ENCODE data around the gene DNAJC18.
A peak's percentile ranks its signal among the peaks of the same experiment; 100 is the strongest.
"Not testable (repeated sequence)": the region's sequence is repeated elsewhere in the genome, so short reads cannot be mapped to it uniquely, and the experiment has no call there.

DNAJC18 gene

DNA sequence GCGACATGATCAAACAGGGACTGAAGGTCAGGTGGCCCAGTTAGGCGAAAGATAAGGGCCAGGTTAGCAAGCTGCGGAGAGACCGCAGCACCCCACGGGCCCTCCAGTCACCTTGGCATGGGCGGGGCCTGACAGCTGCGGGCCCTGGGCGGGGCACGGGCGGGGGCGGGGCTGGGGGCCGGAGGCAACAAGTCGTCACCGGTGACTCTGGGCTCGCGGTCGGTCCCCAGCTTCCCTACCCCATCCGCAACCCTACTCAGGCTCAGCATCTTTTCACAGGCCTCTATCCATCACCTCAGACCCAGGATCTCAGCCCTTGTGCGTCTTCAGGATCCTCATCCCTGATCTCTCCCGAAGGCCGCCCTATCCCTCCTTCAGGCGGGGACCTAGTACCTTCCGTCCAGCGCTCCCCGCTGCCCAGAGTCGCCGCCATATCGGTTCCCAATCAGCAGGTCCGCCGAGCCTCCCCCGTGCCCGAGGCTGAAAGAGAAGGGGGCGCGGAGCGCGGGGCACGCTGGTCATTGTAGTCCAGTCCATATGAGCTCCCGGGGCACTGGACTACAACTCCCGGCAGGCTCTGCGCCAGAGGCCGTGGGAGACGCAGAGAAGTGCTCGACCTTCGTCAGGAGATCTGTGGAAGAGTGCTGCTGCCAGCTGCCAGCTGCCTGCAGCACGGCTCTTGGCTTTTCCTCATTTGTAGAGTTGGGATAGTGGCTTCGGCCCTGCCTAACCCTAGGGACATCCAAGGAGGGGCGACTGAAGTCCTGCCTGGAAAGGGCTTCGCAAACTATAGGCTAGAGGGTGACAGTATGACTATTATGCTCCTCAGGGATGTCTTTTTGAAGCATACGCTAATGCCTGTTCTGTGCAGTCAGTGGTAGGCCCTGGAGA, at the start of gene DNAJC18:
DNAJC18 (minus strand) TSS at position 513 of the 891 bp plus-strand sequence; CDS start at position 433, 80 bp downstream.
- peak; percentile 80 for DNase-seq

DNA sequence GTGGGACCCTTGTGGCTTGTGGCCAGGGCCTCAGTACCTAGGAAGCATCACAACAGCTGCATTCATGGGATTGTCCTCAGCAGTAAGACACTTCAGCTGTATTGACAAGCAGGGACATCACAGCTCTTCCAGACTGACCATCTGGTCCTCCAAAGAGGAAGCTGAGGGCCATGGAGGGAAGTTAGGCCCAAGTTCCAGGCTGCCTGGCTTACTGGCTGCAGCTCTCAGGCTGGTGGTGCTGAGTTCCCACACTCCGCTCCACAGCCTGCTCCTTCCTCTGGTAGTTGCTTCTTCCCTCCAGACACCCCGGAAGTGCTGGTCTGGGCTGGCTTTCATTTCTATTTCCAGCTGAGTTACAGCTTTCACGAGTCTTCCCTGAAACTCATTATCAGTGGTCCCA, 48.9 kb upstream of the DNAJC18 start:
- DNase-seq = no peak

DNA sequence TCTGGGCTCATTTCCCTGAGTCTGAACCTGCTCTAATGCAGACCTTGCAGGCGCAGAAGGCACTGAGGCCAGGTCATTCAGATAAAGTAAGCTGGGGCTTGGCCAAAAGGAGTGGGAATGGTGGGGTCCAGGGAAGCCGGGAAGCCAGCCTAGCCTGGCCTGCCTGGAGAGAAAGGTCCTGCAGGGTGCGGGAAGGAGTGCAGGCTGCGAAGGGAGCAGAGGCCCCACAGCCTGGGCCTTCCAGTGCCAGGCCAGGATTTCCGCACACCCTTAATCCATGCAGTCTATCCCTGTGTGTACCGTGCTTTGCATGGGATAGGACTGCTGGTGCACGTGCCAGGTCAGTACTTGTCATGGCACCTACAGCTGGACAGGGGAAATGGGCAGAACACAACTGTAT, 46.9 kb upstream of the DNAJC18 start:
- DNase-seq = no peak

DNA sequence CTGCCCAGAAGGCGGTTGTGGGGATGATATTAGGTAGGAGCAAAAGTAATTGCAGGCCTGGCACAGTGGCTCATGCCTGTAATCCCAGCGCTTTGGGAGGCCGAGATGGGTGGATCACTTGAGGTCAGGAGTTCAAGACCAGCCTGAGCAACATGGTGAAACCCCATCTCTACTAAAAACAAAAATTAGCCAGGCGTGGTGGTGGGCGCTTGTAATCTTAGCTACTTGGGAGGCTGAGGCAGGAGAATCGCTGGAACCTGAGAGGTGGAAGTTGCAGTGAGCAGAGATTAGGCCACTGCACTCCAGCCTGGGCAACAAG, 43.5 kb upstream of the DNAJC18 start:
- DNase-seq = not testable (repeated sequence)

DNA sequence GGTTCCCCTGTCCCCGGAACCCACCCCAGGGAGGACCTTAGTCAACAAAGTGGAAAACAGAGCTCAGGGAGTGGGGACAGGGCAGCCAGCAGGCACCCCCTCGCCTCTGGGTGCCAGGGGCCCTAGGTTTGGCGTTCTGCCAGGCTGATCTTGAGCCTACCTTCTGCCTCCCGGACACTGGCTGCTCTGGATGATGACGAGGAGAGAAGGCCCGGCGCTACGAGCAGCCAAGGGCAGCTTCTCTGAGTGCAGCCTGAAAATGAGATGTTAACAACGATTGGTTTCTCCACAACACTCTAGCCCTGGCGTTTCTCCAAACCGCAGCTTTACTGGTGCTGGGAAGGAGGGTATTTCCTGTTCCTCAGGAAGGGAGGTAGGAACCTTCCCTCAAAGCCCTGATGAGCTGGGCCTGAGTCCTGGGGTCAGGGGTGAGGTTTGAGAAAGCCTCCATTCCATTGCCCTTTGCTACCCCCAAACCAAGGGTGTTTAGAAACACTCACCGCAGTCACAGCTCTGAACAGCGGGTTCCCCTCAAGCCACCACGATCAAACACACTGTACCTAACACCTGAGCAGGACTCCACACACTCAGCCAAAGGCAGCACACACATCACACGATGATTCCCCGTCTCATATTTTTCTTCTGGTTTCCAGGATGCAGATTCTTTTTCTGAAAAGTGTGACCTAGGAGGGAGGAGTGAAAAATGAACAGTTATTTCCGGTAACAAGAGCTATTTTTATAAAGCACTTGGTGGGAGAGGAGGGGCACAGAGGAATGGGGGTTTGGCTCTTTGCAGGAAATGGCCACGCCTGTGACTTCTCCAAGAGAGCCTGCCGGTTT, 42.9 kb upstream of the DNAJC18 start, which contains the start of gene STING1:
STING1 (minus strand) TSS at position 709 of the 840 bp plus-strand sequence. CDS start 1,054 bp downstream, outside the sequence.
- DNase-seq = peak; percentile 58

DNA sequence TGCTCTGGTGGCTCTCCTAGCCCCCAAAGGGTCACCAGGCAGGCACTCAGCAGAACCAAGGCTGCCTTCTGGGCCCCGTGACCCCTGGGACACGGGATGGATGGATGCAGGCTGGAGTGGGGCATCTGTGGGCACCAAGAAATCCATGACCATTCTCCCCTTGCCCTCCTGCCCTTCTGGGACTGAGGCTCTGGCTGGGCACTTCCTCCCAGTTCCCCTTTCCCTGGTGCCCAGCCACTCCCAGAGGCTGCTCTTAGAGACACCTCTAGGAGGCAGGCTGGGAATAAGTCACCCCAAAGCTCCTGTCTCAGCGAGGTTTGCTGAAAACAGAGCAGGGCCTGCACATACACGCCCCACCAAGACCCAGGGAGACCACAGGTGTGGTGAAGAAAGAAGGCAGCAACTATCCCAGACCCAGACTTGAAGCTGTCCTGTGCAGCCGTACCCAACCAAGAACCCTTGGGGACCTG, 42.3 kb upstream of the DNAJC18 start:
- peak; percentile 27 for DNase-seq

DNA sequence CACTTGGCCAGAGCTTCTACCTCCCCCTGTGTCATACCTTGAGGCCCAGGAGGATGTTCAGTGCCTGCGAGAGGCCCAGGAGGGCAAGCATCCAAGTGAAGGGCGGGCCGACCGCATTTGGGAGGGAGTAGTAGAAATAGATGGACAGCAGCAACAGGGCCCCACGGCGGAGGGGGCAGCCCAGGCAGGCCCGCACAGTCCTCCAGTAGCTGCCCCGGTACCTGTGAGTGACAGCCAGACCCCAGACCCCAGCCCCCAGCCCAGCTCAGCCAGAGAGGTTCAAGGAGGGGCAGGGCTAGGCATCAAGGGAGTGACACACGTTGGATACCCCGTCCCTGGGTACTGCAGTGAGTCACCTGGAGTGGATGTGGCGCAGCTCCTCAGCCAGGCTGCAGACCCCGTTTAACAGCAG, 41.8 kb upstream of the DNAJC18 start:
- peak; percentile 42 for DNase-seq

DNA sequence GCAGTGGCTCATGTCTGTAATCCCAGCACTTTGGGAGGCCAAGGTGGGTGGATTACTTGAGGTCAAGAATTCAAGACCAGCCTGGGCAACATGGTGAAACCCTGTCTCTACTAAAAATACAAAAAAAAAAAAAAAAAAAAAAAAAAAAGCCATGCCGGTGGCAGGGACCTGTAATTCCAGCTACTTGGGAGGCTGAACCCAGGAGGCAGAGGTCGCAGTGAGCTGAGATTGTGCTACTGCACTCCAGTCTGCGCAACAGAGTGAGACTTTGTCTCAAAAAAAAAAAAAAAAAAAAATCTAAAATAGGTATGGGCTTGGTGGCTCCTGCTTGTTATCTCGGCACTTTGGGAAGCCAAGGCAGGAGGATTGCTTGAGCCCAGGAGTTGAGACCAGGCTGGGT, 40.4 kb upstream of the DNAJC18 start:
- not testable (repeated sequence) for DNase-seq

DNA sequence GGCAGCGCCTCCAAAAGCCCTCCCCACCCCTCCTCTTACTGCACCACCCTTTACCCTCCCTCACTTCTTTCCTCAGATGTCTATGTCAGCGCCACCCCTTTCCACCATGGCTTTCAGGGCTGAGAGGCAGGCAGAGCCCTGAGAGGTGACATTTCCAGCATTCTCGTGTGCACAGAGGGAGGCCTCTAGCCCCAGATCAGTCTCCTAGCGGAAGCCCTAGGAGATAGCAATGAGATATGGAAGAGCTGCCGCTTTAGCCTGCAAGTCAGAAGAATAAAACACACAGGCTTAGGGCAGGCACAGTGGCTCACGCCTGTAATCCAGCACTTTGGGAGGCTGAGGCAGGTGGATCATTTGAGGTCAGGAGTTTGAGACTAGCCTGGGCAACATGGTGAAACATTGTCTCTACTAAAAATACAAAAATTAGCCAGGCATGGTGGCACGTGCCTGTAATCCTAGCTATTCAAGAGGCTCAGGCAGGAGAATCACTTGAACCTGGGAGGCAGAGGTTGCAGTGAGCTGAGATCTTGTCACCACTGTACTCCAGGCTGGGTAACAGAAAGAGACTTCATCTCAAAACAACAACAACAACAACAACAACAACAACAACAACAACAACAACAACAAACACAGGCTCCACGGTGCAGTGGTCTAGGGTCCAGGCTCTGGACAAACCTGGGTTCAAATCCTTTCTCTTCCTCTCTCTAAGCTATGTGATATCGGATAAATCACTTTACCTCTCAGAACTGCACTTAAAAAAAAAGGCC, 39.5 kb upstream of the DNAJC18 start:
- DNase-seq = not testable (repeated sequence)

DNA sequence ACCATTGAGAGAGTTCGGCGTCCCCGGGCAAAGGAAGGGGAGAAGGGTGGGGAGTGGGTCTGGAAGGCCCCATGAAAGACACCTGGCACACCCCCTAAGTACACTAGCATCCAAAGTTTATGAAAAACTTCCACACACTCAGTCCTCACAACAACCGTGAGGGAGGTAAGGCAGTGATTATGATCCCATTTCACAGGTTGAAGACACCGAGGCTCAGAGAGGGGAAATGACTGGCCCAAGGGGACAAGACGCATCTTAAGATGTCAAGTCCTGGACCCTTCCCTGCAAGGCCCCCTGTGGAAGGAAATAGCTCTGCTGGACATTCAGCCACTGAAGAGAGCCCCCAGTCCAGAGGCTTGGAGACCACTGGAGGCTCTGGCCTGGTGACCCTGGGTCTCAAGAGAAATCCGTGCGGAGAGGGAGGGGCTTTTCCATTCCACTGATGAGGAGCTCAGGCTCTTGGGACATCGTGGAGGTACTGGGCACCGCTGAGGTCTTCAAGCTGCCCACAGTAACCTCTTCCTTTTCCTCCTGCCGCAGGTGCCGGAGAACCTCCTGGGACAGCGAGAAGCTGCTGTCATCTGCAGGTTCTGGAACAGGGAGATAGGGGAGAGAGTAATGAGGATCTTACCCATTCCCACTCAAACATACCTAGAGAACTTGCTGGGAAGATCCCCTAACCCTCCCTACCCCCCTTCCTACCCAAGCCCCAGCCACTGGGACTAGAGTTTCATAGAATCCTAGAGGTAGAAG, 36.7 kb upstream of the DNAJC18 start:
- no peak for DNase-seq

DNA sequence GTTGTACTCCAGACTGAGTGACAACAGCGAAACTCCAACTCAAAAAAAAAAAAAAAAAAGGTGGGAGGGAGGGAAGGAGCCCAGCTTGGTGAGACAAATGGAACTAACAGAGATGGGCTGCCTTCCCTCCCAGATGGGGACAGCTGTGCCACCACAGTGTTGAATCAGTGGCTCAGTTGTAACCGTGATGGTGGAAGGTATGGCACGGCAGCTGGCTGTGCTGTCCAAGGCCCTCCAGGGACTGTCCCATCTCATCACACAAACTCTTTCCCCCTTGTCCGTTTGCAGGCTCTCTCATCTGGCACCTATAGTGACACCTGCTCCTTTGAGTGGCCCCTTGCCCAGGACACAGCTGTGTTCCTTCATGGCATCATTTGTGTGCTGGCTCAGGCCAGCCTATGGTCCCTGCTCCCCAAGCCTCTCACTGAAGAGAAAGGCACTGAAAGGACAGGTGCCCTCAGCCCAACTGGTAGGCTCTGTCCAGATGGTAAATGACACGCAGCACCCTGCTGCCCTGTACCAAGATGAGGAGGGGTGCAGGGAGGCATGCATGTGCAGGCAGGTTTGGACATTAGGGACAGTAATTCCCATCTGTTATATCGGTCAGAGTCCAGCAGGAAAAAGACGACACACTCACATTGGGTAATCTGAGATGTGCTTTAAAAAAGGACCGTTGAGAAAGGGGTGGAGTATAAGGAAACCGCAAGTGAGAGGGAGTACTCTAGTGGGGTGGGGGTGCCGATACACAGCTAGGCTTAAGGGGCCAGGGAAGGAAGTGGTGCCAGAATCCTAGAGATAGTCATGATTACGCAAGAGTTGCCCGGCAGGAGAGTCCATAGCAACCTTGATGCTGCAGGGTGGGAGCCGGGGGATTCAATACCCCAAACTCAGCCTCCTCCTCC, 35.8 kb upstream of the DNAJC18 start:
- no peak for DNase-seq

DNA sequence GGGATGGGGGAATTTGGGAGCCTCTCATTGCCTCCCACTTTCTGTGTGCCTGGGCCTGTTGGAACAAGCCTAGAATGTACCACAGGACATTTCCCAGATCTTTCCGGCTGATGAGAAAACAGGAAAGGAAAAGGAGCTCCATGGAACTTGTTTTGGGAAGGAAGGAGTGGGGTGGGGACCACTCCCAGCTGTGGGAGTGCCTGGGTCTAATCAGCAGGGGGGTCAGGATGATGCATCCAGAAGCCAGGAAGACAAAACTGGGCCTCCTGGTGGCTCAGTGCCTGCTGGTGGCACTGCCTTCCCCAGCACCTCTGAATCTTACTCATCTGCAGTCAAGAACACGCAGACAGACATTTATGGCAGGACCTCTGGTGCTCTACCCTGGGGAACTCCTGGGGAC, 34.2 kb upstream of the DNAJC18 start:
- DNase-seq = no peak

DNA sequence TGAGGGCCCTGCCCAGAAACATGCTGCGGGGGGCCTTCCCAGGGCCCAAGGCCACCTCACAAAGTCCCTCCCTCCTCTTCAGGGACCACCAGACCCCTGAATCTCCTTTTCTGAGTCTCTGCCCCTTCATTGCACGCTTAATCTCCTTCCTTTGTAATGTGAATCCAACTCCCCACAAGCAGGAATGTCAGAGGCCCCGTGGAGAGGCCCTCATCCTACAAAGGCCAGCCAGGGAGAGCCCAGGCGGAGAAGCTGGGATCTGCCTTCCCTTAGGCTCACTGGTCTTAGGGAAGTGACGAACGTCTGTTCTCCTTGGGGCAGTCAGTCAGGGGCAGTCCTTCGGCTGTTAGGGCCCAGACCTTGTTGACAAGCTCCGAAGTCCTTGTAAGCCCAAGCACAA, 33.8 kb upstream of the DNAJC18 start:
- DNase-seq = no peak

DNA sequence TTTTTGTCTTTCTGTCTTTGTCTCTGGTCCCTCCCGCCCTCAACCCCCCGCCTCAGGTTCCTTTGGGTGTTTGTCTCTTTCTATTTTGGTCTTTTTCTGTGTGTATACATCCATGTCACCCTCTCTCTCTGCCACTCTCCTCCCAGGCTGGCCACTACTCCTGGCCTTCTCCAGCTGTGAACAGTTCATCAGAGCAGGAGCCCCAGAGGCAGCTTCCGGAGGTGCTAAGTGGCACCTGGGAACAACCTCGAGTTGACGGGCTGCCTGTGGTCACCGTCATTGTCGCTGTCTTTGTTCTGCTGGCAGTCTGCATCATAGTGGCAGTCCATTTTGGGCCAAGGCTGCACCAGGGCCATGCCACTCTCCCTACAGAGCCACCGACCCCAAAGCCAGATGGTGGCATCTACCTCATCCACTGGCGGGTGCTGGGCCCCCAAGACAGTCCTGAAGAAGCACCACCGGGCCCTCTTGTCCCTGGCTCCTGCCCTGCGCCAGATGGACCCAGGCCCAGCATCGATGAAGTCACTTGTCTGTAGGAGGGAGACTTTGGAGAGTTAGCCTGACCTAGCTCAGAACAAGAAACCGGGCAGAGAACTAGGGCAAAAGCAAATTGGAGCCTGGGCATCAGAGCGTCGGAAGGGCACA, 33.2 kb upstream of the DNAJC18 start:
- DNase-seq = no peak

DNA sequence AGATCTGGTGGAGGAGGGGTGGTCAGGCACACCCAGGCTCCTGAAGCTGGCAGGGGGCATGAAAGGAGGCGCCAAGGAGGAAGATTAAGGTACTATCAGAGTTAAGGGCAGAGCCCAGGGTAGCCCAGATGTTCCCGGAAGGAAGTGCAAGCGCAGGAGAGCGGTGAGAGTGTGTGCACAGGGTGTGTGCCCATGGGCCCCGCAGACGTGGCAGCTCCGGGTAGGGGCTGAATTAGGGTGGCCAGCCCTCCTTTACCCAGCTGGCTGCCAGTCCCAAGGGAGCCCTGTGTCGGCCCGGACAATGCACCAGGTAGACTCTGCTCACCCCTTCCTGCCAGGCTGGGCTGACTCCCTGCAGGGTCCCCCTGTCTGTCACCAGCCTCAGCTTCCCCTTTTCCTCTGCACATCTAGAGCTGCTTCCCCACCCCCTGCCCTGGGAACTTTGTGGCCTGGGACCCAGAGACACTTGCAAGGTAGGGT, 31.5 kb upstream of the DNAJC18 start, which contains the start of gene SMIM33:
SMIM33 (plus strand) TSS at position 184 of the 480 bp plus-strand sequence; CDS start at position 302, 118 bp downstream.
- peak; percentile 46 for DNase-seq

DNA sequence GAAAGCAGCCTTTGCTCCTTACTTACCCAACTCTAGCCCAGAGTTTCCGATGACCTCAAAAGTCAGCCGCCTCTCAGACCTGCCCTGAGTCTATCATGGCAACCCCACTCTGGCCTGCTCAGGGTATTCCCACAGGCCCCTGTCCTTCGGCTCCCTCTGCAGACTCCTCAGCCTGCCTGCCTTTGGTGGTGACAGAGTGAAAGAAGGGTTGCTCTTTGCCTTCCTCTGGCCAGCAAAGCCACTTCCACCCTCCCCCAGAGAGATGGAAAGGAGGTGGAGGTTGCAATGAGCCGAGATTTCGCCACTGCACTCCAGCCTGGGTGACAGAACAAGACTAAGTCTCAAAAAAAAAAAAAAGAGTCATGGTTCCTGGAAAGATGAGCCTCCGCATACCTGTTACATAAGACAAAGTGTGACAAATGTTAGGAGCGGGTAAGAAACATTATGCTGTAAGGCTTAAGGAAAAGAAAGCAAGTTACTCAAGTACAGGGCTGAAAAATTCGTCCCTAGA, 29.2 kb upstream of the DNAJC18 start:
- DNase-seq = no peak

DNA sequence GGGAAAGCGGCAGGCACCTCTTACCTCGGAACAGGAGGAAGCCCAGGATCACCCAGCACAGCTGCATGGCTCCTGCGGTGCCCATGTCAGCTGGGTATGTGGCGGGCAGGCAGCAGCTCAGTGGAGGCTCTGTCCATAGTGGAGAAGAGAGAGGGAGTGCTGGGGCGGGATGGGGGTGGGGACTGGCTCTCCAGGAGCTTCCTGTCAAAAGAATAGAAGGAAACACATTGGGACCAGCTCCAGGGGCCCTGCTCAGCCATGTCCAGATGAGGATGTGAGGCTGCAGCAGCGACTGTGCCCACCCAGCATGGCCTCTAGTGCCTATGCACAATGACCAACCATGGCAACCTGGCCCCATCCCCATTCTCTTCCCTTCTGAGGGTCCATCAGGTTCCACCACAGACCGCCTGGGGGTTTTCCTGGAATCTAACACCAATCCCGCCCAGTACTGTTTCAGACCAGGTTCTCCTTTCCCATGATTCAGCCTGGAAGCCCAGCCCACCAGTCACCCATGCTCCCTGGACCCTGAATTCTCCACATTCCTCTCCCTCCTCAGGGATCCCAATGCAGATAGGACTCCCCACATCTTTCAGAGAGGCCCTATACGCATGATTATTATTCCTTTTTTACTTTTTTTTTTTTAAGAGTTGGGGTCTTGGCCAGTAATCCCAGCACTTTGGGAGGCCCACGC, 23.4 kb upstream of the DNAJC18 start, which contains the start of gene ECSCR:
ECSCR (minus strand) TSS at position 158 of the 691 bp plus-strand sequence; CDS start at position 85, 73 bp downstream.
- no peak for DNase-seq

DNA sequence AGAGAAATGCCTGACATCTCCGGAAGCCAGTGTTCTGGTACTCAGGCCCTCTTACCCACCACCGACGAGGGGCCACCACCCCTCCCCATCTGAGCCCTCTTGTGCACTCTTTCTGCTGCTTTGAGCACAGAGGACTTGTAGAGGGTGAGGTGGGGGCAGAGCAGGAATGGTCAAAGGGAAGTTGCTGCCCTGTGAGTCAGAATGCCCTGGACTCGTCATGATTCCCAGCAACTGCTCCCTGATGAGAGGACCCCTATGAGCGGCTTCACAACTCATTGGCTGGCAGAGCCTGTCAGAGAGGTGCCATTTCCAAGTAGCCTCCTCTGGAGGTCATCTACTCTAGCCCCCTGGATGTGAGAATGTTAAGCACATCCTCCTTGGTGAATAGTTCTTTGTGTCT, 22.4 kb upstream of the DNAJC18 start:
- DNase-seq = no peak

DNA sequence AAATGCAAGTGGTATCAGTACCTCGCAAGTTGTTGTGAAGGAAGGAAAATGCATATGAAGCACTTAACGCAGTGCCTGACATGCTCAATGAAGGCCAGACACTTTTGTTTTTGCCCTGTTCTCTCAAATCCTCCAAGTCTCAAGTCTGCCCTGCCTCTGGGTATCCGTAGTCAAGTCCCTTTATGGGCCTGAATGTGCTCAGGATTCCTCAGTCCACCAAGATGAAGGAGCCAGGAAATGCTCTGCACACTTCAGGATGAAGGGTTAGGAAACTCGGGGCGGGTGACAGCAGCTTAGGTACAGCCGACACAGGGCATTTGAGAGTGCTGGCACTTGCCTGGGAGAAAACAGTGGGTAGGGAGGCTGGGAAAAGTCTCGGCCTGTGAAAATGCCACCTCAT, 21.9 kb upstream of the DNAJC18 start:
- DNase-seq = no peak

Measured in activated effector memory CD4-positive, alpha-beta T cell treated with Interleukin-2 at 50 U/mL for 16 hours (primary cell).